ENCODE measurements around the gene SLC25A25. TPM values are rescaled to one million over a fixed set of nuclear protein-coding genes. Genes with fewer than 3 reads are reported as not detected.
A peak's percentile ranks its signal among the peaks of the same experiment; 100 is the strongest.

SLC25A25 gene
- total RNA-seq, 1 donor from 2014 or later = 8.5 TPM

GRCh38 chr9:128072144-128073021 is 4.4 kb downstream of the SLC25A25 start:
- H3K4me3 Mint-ChIP-seq = no peak overlapping the region
- peaks cover 25% of the 10 kb centered on the region for H3K4me1 Mint-ChIP-seq
- H3K27me3 Mint-ChIP-seq (ENCODE audit: insufficient read depth, low read depth) = peaks cover 2% of the 10 kb centered on the region
- peak overlapping the region; percentile 5 for H3K4me2 ChIP-seq
- H3K9me3 ChIP-seq (ENCODE audit: low read depth) = no peaks in the 10 kb centered on the region
- no peak overlapping the region for H3K9ac ChIP-seq
- H3K4me1 ChIP-seq = peaks cover 23% of the 10 kb centered on the region
- no peak overlapping the region for H2AFZ ChIP-seq (replicated peaks)
- H3F3A ChIP-seq (ENCODE audit: low read depth) = peaks cover 29% of the 10 kb centered on the region
- H3K4me3 ChIP-seq = no peak overlapping the region
- H3K9me3 Mint-ChIP-seq = no peaks in the 10 kb centered on the region
- peaks cover under 1% of the 10 kb centered on the region for H3K36me3 Mint-ChIP-seq
- peak overlapping the region; percentile 61 for H3K27ac Mint-ChIP-seq
- TF ChIP-seq CTCF (IDR thresholded peaks at IDR 0.05) = no peak
- TF ChIP-seq EZH2 (IDR thresholded peaks at IDR 0.05) = no peak
- no peak for TF ChIP-seq EZH2phosphoT487 (IDR thresholded peaks at IDR 0.05)
- H3K79me2 ChIP-seq (ENCODE audit: low read depth) = peaks cover 85% of the 10 kb centered on the region
- no peak for DNase-seq (ENCODE audit: low spot score)
- no peak overlapping the region for H3K27ac ChIP-seq
- H3K27me3 ChIP-seq = no peaks in the 10 kb centered on the region
- H3K36me3 ChIP-seq = no peaks in the 10 kb centered on the region
- H4K20me1 ChIP-seq (ENCODE audit: low read depth) = peaks cover 10% of the 10 kb centered on the region

- H2AFZ ChIP-seq (replicated peaks) = no peak overlapping the region
- peak overlapping the region; percentile 5 for H3K4me2 ChIP-seq
- Mint-ChIP-seq H3K9me3 (no peaks in the 10 kb centered on the region), H3K36me3 (peaks cover 6% of the 10 kb centered on the region), H3K4me1 (peaks cover 29% of the 10 kb centered on the region), H3K4me3 (no peak overlapping the region), H3K27ac (no peak overlapping the region), H3K27me3 (ENCODE audit: insufficient read depth, low read depth) (peaks cover 2% of the 10 kb centered on the region)
- H3K36me3 ChIP-seq = no peaks in the 10 kb centered on the region
- peaks cover 84% of the 10 kb centered on the region for H3K79me2 ChIP-seq (ENCODE audit: low read depth)
- DNase-seq (ENCODE audit: low spot score) = no peak
- H3K9me3 ChIP-seq (ENCODE audit: low read depth) = no peaks in the 10 kb centered on the region
- TF ChIP-seq EZH2 (IDR thresholded peaks at IDR 0.05) (no peak), EZH2phosphoT487 (IDR thresholded peaks at IDR 0.05) (no peak), CTCF (IDR thresholded peaks at IDR 0.05) (no peak)
- peaks cover 25% of the 10 kb centered on the region for H3F3A ChIP-seq (ENCODE audit: low read depth)
- no peak overlapping the region for H3K4me3 ChIP-seq
- H3K27me3 ChIP-seq = no peaks in the 10 kb centered on the region
- H3K27ac ChIP-seq = no peak overlapping the region
- H3K9ac ChIP-seq = no peak overlapping the region
- peaks cover 9% of the 10 kb centered on the region for H4K20me1 ChIP-seq (ENCODE audit: low read depth)
- peaks cover 23% of the 10 kb centered on the region for H3K4me1 ChIP-seq
Observed at GRCh38 chr9:128073253-128073886, 5.3 kb downstream of the SLC25A25 start.

- Mint-ChIP-seq H3K4me3 (no peak overlapping the region), H3K4me1 (peaks cover 27% of the 10 kb centered on the region), H3K36me3 (peaks cover 6% of the 10 kb centered on the region), H3K9me3 (no peaks in the 10 kb centered on the region), H3K27ac (no peak overlapping the region), H3K27me3 (ENCODE audit: insufficient read depth, low read depth) (peaks cover 4% of the 10 kb centered on the region)
- H3K27ac ChIP-seq = no peak overlapping the region
- H3F3A ChIP-seq (ENCODE audit: low read depth) = peaks cover 32% of the 10 kb centered on the region
- peaks cover 48% of the 10 kb centered on the region for H3K79me2 ChIP-seq (ENCODE audit: low read depth)
- H3K9me3 ChIP-seq (ENCODE audit: low read depth) = no peaks in the 10 kb centered on the region
- no peak overlapping the region for H3K9ac ChIP-seq
- no peak overlapping the region for H3K4me3 ChIP-seq
- H3K4me1 ChIP-seq = peaks cover 15% of the 10 kb centered on the region
- H3K4me2 ChIP-seq = no peak overlapping the region
- no peak overlapping the region for H2AFZ ChIP-seq (replicated peaks)
- H4K20me1 ChIP-seq (ENCODE audit: low read depth) = peaks cover 12% of the 10 kb centered on the region
- no peaks in the 10 kb centered on the region for H3K36me3 ChIP-seq
- TF ChIP-seq EZH2 (IDR thresholded peaks at IDR 0.05) (no peak), CTCF (IDR thresholded peaks at IDR 0.05) (no peak), EZH2phosphoT487 (IDR thresholded peaks at IDR 0.05) (no peak)
- DNase-seq (ENCODE audit: low spot score) = no peak
- H3K27me3 ChIP-seq = no peaks in the 10 kb centered on the region
Observed at GRCh38 chr9:128077847-128078503, 9.9 kb downstream of the SLC25A25 start.
